ENCODE data around the gene MSI2. TPM values are rescaled to one million over a fixed set of nuclear protein-coding genes. Genes with fewer than 3 reads are reported as not detected.

The MSI2 gene
- total RNA-seq, 1 donor, result 46.6 TPM

- Histone ChIP-seq H3K4me3 (ENCODE audit: low read length) (no peak overlapping the region), H3K9me3 (ENCODE audit: low read depth, low read length) (no peaks in the 10 kb centered on the region), H3K27me3 (ENCODE audit: insufficient read depth, low read length) (no peaks in the 10 kb centered on the region), H3K4me1 (ENCODE audit: insufficient read depth, low read length) (no peaks in the 10 kb centered on the region)
Observed at GRCh38 chr17:57645950-57646665, 389.8 kb downstream of the MSI2 start.

- H3K4me1 ChIP-seq (ENCODE audit: insufficient read depth, low read length), result no peaks in the 10 kb centered on the region
- no peak overlapping the region for H3K4me3 ChIP-seq (ENCODE audit: low read length)
- no peaks in the 10 kb centered on the region for H3K27me3 ChIP-seq (ENCODE audit: insufficient read depth, low read length)
- no peaks in the 10 kb centered on the region for H3K9me3 ChIP-seq (ENCODE audit: low read depth, low read length)
Observed at GRCh38 chr17:57648720-57649119, 392.4 kb downstream of the MSI2 start.

GRCh38 chr17:57649191-57649590 is 392.9 kb downstream of the MSI2 start:
- H3K27me3 ChIP-seq (ENCODE audit: insufficient read depth, low read length), result no peaks in the 10 kb centered on the region
- no peaks in the 10 kb centered on the region for H3K4me1 ChIP-seq (ENCODE audit: insufficient read depth, low read length)
- H3K9me3 ChIP-seq (ENCODE audit: low read depth, low read length), result no peaks in the 10 kb centered on the region

GRCh38 chr17:57649731-57650484 is 393.6 kb downstream of the MSI2 start:
- Histone ChIP-seq H3K4me3 (ENCODE audit: low read length) (no peak overlapping the region), H3K27me3 (ENCODE audit: insufficient read depth, low read length) (no peaks in the 10 kb centered on the region), H3K9me3 (ENCODE audit: low read depth, low read length) (no peaks in the 10 kb centered on the region), H3K4me1 (ENCODE audit: insufficient read depth, low read length) (no peaks in the 10 kb centered on the region)

More at GRCh38 chr17:57649191-57649590, 392.9 kb downstream of the MSI2 start:
- H3K4me3 ChIP-seq (ENCODE audit: low read length), result no peak overlapping the region

- Histone ChIP-seq H3K4me3 (ENCODE audit: low read length) (no peak overlapping the region), H3K4me1 (ENCODE audit: insufficient read depth, low read length) (no peaks in the 10 kb centered on the region), H3K27me3 (ENCODE audit: insufficient read depth, low read length) (no peaks in the 10 kb centered on the region), H3K9me3 (ENCODE audit: low read depth, low read length) (no peaks in the 10 kb centered on the region)
Observed at GRCh38 chr17:57650548-57650947, 394.2 kb downstream of the MSI2 start.

- Histone ChIP-seq H3K4me3 (ENCODE audit: low read length) (no peak overlapping the region), H3K27me3 (ENCODE audit: insufficient read depth, low read length) (no peaks in the 10 kb centered on the region), H3K9me3 (ENCODE audit: low read depth, low read length) (no peaks in the 10 kb centered on the region), H3K4me1 (ENCODE audit: insufficient read depth, low read length) (no peaks in the 10 kb centered on the region)
Observed at GRCh38 chr17:57651451-57651850, 395.1 kb downstream of the MSI2 start.

GRCh38 chr17:57651996-57652395 is 395.7 kb downstream of the MSI2 start:
- no peaks in the 10 kb centered on the region for H3K9me3 ChIP-seq (ENCODE audit: low read depth, low read length)
- H3K4me1 ChIP-seq (ENCODE audit: insufficient read depth, low read length), result no peaks in the 10 kb centered on the region
- no peaks in the 10 kb centered on the region for H3K27me3 ChIP-seq (ENCODE audit: insufficient read depth, low read length)
- no peak overlapping the region for H3K4me3 ChIP-seq (ENCODE audit: low read length)

GRCh38 chr17:57652811-57653210 is 396.5 kb downstream of the MSI2 start:
- H3K4me3 ChIP-seq (ENCODE audit: low read length), result no peak overlapping the region
- no peaks in the 10 kb centered on the region for H3K27me3 ChIP-seq (ENCODE audit: insufficient read depth, low read length)
- no peaks in the 10 kb centered on the region for H3K4me1 ChIP-seq (ENCODE audit: insufficient read depth, low read length)
- H3K9me3 ChIP-seq (ENCODE audit: low read depth, low read length), result no peaks in the 10 kb centered on the region

- Histone ChIP-seq H3K4me3 (ENCODE audit: low read length) (no peak overlapping the region), H3K9me3 (ENCODE audit: low read depth, low read length) (no peaks in the 10 kb centered on the region), H3K4me1 (ENCODE audit: insufficient read depth, low read length) (no peaks in the 10 kb centered on the region), H3K27me3 (ENCODE audit: insufficient read depth, low read length) (no peaks in the 10 kb centered on the region)
Observed at GRCh38 chr17:57653279-57653678, 397.0 kb downstream of the MSI2 start.

GRCh38 chr17:57654040-57654775 is 397.9 kb downstream of the MSI2 start:
- Histone ChIP-seq H3K9me3 (ENCODE audit: low read depth, low read length) (no peaks in the 10 kb centered on the region), H3K27me3 (ENCODE audit: insufficient read depth, low read length) (no peaks in the 10 kb centered on the region), H3K4me1 (ENCODE audit: insufficient read depth, low read length) (no peaks in the 10 kb centered on the region), H3K4me3 (ENCODE audit: low read length) (no peak overlapping the region)

- no peaks in the 10 kb centered on the region for H3K27me3 ChIP-seq (ENCODE audit: insufficient read depth, low read length)
- no peak overlapping the region for H3K4me3 ChIP-seq (ENCODE audit: low read length)
- H3K9me3 ChIP-seq (ENCODE audit: low read depth, low read length), result no peaks in the 10 kb centered on the region
- no peaks in the 10 kb centered on the region for H3K4me1 ChIP-seq (ENCODE audit: insufficient read depth, low read length)
Observed at GRCh38 chr17:57655553-57655952, 399.2 kb downstream of the MSI2 start.

GRCh38 chr17:57657211-57657610 is 400.9 kb downstream of the MSI2 start:
- Histone ChIP-seq H3K4me3 (ENCODE audit: low read length) (no peak overlapping the region), H3K4me1 (ENCODE audit: insufficient read depth, low read length) (no peaks in the 10 kb centered on the region), H3K27me3 (ENCODE audit: insufficient read depth, low read length) (no peaks in the 10 kb centered on the region), H3K9me3 (ENCODE audit: low read depth, low read length) (no peaks in the 10 kb centered on the region)

- H3K4me3 ChIP-seq (ENCODE audit: low read length), result no peak overlapping the region
- no peaks in the 10 kb centered on the region for H3K9me3 ChIP-seq (ENCODE audit: low read depth, low read length)
- peaks cover 8% of the 10 kb centered on the region for H3K4me1 ChIP-seq (ENCODE audit: insufficient read depth, low read length)
- H3K27me3 ChIP-seq (ENCODE audit: insufficient read depth, low read length), result no peaks in the 10 kb centered on the region
Observed at GRCh38 chr17:57662041-57662440, 405.7 kb downstream of the MSI2 start.

- Histone ChIP-seq H3K4me1 (ENCODE audit: insufficient read depth, low read length) (peaks cover 8% of the 10 kb centered on the region), H3K9me3 (ENCODE audit: low read depth, low read length) (no peaks in the 10 kb centered on the region), H3K27me3 (ENCODE audit: insufficient read depth, low read length) (no peaks in the 10 kb centered on the region), H3K4me3 (ENCODE audit: low read length) (no peak overlapping the region)
Observed at GRCh38 chr17:57662644-57663308, 406.5 kb downstream of the MSI2 start.
